NCI-H2171 treated with DMSO at 0.1 percent for 48 hours (cell line): ENCODE measurements around the gene APOF.
"Not testable (repeated sequence)": the region's sequence is repeated elsewhere in the genome, so short reads cannot be mapped to it uniquely, and the experiment has no call there.

ENCODE experiments used
- DNase-seq: peaks from one replicate; lab custom pipeline; 2025; lab: John Stamatoyannopoulos, UW

APOF gene

GRCh38 chr12:56366948-56367347 is 4.3 kb upstream of the APOF start:
- DNase-seq, result no peak

GRCh38 chr12:56361487-56362129 is 1.0 kb downstream of the APOF start:
- DNase-seq, result no peak

GRCh38 chr12:56359851-56360767 is 2.5 kb downstream of the APOF start, which contains the start of gene STAT2:
TSS of gene STAT2 (minus strand) at chr12:56360107. CDS start at chr12:56356571, 3,536 bp downstream.
- peak; percentile 100 for DNase-seq

GRCh38 chr12:56358836-56359532 is 3.7 kb downstream of the APOF start:
- DNase-seq, result no peak

GRCh38 chr12:56351325-56351724 is 11.3 kb downstream of the APOF start:
- DNase-seq, result no peak

DNA sequence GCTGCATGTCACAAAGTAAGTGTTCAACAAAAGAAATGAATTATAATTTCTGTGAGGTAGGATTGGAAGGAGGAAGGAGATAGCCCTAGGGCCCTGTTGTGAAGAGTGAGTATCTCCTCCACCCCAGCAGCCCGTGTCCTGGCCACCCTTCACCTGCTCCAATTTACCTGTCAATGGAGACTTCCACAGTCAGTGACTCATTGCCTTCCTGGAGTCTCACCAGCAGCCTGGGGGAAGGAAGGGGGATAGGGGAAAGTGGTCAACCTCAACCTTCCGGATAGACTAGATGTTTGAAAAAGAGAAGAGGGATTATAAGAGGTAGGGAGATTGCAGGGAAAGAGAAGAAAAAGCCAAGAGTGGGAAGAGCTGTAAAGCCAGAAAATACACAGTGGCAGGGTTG is 12.0 kb downstream of the APOF start:
- DNase-seq, result no peak

DNA sequence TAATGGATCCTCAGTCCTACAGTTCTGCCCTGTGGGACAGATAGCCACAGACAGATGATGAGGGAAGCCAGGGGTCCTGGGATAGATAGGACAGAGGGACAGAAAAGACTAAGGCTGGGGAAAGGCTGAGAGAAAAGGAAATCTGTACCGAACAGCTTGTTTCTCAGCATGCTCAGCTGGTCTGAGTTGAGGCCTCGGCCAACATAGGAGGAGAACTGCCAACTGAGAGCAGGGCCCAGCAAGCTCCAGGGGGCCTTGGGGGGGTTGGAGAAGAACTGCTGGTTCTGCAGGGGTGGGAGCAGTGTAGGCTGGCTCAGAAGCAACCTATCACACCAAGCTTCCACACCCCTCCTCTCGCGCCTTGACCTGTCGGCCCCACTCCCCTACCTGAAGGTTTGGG is 13.9 kb downstream of the APOF start:
- no peak for DNase-seq

- DNase-seq, result not testable (repeated sequence)
These were observed 15.4 kb downstream of the APOF start for GRCh38 chr12:56347255-56347654.

DNA sequence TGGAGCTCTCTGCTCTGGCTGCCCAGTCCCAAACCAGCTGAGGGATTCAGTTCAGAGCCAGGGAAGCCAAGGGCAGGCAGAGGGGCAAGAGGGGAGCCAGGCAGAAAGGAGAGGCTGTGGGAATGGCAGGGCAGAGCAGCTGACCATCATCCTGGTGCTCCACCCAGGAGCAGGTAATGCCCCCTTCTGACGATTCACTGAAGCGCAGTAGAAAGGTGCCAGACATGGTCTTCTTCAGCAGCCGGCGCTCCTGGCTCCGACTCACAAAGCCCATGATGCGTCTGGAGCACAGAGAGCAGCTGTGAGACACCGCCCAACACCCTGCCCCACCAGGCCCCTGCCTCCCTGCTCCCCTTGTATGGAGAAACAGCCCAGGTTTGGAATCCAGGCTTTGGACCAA is 16.0 kb downstream of the APOF start:
- no peak for DNase-seq

- DNase-seq, result not testable (repeated sequence)
These were observed 20.4 kb downstream of the APOF start for GRCh38 chr12:56342290-56342689.

DNA sequence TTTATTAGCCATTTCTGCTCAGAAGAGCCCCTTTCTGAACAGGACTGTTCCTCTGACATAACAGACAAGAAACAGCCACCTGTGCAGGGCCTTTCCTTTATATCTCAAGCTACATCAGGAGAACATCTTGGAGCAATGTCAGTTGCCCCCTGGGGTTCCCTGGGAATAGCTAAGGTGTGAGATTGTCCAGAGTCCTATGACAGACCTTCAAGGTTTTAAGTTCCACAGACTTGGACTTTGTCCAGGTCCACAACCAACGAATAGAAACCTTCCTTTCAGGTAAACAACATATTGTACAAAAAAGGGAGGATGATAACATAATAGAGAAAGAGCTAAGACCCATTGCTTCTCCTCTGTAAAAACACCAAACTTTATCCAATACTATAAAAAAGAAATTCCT is 21.0 kb downstream of the APOF start:
- no peak for DNase-seq

DNA sequence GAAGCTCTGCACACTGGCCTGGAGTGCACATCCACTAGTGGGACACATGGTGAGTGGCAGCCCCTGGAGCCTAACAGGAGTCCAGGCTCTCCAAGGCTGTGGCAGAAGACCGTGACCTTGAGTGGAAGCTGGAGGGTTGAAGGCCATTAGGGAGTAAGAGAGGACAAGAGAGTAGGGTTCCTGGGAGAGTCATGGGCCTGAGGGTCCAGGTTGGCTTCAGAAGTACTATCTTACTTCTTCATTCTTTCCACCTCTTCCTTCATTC is 23.6 kb downstream of the APOF start:
- DNase-seq, result no peak

GRCh38 chr12:56338308-56339157 is 24.1 kb downstream of the APOF start, which contains the start of gene IL23A:
TSS of gene IL23A (plus strand) at chr12:56338884. CDS start at chr12:56339045, 161 bp downstream.
- DNase-seq, result no peak

DNA sequence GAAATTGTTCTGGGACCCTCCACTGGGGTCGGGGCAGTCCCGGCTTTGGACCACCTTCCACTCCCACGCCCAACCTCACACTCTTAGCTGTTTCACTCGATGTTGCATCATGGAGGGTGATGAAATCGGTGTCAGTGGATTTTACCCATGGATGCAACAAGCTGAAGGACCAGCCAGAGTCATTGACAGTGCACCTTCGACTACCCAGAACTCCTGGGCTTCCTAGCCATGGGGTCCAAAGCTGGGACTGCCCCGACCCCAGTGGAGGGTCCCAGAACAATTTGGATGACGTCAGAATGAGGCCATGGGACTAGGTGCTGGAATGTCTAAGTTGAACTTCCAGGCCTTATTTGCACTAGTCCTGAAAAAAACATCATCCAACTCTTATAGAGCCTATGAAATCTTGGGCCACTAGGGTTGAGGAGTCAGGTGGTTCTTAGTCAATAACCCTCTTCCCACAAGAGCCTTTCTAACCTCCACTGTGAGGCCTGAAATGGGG is 24.9 kb downstream of the APOF start:
- no peak for DNase-seq

DNA sequence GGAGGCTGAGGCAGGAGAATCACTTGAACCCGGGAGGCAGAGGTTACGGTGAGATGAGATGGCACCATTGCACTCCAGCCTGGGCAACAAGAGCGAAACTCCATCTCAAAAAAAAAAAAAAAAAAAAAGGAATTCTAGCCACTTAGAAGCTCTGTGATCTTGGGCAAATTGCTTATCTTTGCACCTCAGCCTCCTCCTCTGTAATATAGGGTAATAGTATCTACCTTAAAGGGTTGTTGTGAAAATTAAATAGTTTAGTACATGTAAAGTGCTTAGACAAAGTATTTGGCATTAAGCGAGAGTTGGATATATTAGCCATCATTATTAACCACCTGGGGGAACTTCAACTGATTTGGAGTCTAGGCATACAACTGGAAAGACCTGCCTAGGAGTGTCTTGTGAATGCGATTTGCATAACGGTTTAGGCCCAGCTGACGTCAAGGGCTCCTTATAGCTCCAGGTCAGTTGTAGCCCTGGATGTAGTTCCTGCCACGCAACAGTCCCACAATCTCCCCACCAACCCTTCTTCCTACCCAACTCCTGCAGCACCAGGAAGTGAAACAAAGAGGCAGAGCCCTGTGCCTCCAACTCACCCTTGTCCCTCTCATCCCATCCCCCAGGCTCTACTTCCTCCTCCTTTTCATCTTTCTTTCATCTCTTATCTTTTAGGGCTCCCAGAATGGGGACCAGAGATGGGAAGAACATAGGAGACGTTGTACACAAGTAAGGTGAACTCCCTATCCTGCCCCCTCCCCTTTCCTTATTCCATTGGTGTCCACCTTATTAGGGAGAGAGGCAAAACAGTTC is 26.1 kb downstream of the APOF start:
- DNase-seq, result no peak

DNA sequence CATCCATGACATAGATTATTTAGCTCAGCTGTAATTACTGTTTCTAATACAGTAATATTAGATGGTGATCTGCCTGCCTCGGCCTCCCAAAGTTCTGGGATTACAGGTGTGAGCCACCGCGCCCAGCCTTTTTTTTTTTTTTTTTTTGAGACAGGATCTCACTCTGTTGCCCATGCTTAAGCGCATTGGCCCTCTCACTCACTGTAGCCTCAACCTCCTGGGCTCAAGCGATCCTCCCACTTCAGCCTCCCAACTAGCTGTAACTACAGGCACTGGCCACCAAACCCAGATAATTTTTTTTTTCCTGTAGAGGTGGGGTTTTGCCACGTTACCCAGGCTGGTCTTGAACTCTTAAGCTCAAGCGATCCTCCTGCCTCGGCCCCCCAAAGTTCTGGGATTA is 27.1 kb downstream of the APOF start:
- not testable (repeated sequence) for DNase-seq

GRCh38 chr12:56334490-56334793 is 28.2 kb downstream of the APOF start:
- DNase-seq, result no peak

DNA sequence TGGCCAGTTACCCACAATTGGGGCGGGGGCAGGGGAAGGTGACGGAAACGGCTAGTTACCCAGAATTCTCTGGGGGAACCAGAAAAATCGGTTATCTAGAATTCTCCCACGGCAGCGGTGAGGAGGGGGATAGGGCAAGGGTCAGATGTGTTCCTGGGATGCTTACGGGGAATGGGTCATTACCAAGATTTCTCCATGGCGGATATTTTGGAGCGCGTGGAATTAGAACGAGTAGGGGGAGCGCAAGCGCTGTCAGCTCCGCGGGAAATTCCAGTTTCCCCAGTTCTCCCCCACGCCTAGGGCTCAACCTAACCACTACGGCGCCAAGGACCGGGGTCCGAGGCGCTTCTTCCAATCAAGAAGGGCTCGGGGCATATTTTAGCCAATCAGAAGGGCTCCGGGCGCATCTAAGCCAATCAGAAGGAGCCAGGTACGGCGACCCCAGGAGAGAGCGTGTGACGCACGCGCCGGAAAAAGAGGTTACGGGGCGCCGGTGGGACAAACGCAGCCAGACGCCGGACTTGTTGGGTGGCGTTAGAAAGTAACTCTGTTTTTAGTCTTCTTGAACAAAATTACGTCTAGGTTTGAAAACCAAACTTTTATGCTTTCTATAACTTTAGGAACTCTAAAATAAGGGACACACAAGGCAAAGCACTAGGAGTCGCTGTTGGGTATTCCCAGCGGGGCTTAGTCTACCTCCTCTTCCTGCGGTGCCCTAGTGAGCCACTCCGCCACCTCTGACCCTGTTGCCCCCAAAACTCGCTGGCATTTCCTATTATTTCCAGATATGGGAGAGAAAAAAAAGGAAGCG is 28.8 kb downstream of the APOF start, which contains the start of gene PAN2:
Gene PAN2, minus strand, starts transcription at position 322 of the 811 bp plus-strand sequence. CDS start 906 bp downstream, outside the sequence.
- peak; percentile 98 for DNase-seq

DNA sequence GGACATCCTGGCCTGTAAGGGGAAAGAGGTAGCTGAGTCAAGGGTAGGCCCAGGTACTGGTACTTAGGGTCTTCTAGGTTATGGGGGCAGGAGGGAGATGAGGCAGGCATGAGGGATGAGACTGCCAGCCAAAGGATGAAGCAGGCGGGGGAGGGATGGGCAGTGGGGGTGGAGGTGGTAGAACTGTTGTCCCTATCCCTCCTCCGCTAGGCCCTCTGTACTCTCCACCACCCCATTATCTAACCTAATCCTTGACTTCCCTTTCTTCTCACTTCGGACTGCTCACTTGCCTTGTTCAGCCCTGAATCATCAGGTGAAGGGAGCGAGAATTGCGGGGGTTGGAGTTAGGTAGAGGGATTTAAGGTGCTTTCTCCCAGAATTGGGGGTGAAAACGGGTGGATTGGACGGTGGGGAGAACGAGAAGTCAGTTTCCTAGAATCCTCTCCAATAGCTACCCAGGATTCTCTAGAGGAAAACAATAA is 29.4 kb downstream of the APOF start:
- no peak for DNase-seq
